Uterus (tissue), 2 donors: ENCODE results near the gene RGS11.

Experiments used
- CTCF ChIP-seq, 4 experiments: fragments of 200-600 bp in 2 of 4; fragments of 450-650 bp in 2 of 4; sonication (generic) in 2 of 4; IDR thresholded peaks; one replicate each; pipeline ENCODE4 v1.5.1; 2016 to 2019; ENCODE audit warnings: antibody characterized with exemption in 4 of 4, mild to moderate bottlenecking in 2 of 4, moderate library complexity in 1 of 4
- POLR2A ChIP-seq, 2 donors: fragments of 450-650 bp; IDR thresholded peaks; one replicate each; pipeline ENCODE4 v1.6.1; 2016; ENCODE audit warnings: antibody characterized with exemption in 2 of 2, mild to moderate bottlenecking in 1 of 2, moderate library complexity in 1 of 2

DNA sequence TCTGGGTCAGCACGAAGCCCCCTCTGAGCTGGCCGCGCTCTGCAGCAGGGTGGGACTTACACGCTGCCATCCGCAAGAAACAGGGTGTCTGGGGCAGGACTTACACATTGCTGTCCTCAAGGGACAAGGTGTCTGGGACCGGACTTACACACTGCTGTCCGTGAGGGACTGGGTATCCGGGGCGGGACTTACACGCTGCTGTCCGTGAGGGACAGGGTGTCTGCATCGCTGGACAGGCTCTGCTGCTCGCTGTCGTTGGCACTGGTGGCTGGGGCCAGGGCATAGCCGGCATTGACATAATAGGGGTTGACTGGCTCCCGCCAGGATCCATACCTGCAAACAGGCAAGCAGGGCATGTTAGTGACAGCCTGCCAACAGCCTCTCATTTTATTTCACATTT, 38.6 kb upstream of the RGS11 start:
- TF ChIP-seq CTCF (IDR thresholded peaks at IDR 0.05): no peak
- TF ChIP-seq POLR2A (IDR thresholded peaks at IDR 0.05): no peak
